GM12864 (cell line): ENCODE results near the gene ALDH2.
"Not testable (repeated sequence)": the region's sequence is repeated elsewhere in the genome, so short reads cannot be mapped to it uniquely, and the experiment has no call there.

Source experiments
- DNase-seq: peaks from one replicate; pipeline ENCODE4 v3.0.0-alpha.2; 2011; ENCODE audit warnings: low read depth
- H3K4me3 ChIP-seq: 2 replicates; pipeline ENCODE4 v1.5.1; 2011; ENCODE audit warnings: mild to moderate bottlenecking, low read depth, low read length, control low read depth
- TF ChIP-seq, protein P1 (sequence below): IDR thresholded peaks from 2 replicates; pipeline ENCODE4 v1.5.1; 2011; ENCODE audit warnings: low read depth, mild to moderate bottlenecking, moderate library complexity, low read length, control low read depth, inconsistent platforms; ENCODE audit errors: missing control alignments

ALDH2 gene

DNA sequence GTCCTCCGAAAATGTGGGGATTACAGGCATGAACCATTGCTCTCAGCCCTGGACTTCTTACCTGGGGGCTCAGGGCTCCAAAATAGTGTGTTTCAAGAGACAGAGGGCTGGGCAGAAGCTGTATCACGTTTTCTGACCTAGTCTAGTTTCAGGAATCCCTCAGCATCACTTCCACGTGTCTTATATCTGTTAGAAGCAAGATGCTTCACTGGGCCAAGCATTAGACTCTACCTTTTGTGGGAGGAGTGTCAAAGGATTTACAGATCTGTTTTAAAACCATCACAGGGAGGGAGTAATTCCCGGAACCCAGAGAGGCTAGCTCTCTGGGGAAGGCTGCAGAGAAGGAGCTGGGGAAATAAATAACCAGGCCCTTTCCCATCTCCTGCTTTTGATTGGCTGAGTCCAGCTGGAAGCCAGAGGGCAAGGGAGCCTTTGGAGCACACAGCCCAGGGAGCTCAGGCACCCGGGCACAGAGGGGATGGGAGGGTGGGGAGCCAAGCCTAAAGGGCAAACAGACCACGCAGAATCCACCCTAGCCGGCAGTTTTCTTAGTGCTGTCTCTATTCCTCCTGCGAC lies 33.3 kb upstream of the ALDH2 start:
- TF ChIP-seq, protein P1, sequence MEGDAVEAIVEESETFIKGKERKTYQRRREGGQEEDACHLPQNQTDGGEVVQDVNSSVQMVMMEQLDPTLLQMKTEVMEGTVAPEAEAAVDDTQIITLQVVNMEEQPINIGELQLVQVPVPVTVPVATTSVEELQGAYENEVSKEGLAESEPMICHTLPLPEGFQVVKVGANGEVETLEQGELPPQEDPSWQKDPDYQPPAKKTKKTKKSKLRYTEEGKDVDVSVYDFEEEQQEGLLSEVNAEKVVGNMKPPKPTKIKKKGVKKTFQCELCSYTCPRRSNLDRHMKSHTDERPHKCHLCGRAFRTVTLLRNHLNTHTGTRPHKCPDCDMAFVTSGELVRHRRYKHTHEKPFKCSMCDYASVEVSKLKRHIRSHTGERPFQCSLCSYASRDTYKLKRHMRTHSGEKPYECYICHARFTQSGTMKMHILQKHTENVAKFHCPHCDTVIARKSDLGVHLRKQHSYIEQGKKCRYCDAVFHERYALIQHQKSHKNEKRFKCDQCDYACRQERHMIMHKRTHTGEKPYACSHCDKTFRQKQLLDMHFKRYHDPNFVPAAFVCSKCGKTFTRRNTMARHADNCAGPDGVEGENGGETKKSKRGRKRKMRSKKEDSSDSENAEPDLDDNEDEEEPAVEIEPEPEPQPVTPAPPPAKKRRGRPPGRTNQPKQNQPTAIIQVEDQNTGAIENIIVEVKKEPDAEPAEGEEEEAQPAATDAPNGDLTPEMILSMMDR, result no peak
- H3K4me3 ChIP-seq, result no peak overlapping the region

DNA sequence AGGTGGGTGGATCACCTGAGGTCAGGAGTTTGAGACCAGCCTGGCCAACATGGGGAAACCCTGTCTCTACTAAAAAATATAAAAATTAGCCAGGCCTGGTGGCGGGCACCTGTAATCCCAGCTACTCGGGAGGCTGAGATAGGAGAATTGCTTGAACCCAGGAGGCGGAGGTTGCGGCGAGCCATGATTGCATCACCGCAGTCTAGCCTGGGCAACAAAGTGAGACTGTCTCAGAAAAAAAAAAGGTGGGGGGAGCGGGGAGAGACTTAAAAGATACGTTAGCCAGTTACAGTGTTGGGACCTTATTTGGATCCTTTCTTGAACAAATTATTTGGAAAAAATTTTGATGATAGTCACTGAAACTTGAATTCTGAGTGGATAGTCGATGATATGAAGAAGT lies 27.2 kb upstream of the ALDH2 start:
- DNase-seq, H3K4me3 ChIP-seq: not testable (repeated sequence)

More for the DNA sequence above, 33.3 kb upstream of the ALDH2 start:
- DNase-seq, result no peak

DNA sequence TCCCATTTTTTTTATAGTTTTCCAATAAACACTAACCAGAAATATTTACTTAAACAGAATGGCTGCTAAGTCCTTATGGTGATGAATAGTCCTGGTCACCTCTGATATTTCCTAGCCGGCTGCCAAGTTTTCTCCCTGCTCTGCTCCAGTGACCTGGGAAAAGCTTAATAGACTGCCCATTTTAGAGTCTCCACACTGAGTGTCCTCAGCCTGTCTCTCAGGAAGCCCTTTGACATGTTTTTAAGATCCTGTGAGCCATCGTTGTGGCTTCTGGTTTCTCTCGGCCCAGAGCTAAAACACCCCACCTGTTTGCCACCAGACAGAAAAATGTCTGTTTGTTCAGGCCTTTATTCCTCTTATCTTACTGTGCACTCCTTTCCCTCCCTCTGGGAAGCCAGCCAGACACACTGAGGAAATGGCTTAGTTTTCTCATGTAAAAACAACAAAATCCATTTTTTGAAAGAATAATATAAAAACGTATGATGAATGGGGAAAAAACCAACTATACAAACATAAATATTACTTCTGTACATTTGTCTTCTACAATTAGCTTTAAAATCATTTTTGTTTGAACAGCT lies 25.4 kb upstream of the ALDH2 start:
- no peak overlapping the region for H3K4me3 ChIP-seq
- no peak for DNase-seq
- TF ChIP-seq, protein P1, result no peak

DNA sequence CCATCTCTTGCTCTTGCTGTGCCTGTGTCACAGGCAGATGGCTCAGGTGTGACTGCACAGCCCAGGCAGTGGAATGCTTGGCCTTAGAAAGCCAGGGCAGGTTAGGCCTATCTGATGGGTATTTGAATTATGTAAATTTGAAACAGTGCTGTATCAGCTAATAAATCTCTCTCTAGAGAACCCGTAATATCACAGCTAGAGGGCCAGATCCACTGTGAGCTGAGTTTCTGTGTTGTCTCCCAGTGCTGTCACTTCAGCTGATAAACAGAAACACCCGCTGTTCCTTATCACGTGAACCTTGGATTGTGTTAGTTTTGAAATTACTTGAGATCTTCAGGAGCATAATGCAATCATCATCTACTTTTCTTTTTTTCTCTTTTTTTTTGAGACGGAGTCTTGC lies 21.5 kb upstream of the ALDH2 start:
- TF ChIP-seq, protein P1, result no peak
- DNase-seq, result no peak
- no peak overlapping the region for H3K4me3 ChIP-seq

DNA sequence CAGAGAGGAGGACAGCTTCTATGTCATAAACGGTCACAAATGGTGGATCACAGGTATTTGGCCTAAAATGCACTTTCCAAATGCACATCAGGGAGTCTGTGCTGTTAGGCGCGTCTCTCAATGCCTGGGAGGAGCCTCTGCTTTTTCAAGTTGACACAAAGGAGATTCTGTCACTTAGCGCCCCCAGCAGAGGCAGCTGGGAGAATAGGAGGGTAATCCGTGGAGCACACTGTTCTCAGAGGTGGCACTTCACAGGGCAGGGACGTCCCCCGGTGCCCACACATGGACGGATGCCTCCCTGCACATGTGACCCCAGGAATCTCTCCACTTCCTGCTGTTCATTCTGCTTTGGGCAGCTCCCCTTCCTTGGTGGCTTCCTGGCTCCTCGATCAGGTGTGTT lies 19.4 kb upstream of the ALDH2 start:
- TF ChIP-seq, protein P1, result no peak
- no peak for DNase-seq
- no peak overlapping the region for H3K4me3 ChIP-seq

DNA sequence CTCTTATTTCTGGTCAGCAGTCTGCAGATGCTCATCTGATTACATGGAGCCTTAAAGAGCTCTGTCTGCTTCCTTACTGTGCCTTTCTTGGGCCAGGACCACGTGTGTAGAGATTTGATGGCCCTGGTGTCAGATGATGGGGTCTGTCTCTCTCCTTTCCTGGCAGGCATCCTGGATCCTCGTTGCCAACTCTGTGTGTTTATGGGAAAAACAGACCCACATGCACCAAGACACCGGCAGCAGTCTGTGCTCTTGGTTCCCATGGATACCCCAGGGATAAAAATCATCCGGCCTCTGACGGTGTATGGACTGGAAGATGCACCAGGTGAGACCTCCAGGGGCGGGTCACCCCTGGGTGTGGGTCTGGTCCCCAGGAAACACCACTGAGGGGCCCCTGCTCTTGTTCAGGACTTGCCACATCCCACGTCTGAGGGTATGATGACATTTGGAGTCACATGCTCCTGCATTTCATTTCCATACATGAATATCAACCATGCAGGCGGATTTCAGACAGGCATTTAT lies 18.5 kb upstream of the ALDH2 start:
- DNase-seq, result no peak
- TF ChIP-seq, protein P1, result no peak
- no peak overlapping the region for H3K4me3 ChIP-seq

DNA sequence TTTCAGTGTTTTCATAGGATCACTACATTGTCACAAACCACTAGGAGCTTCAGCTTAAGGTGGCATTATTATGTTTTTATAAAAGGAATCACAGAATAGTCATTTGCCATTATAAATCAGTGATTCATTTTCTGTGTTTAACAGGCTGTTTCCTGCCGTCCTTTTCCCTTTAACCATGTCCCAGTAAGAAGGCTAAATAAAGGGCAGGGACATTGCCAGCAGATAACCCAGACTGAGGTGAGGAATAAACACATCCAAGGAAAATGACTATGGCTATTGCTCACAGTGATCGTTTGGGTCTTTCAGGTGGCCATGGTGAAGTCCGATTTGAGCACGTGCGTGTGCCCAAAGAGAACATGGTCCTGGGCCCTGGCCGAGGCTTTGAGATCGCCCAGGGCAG lies 17.9 kb upstream of the ALDH2 start:
- TF ChIP-seq, protein P1, result no peak
- DNase-seq, result no peak

More for the DNA sequence above, 17.9 kb upstream of the ALDH2 start:
- no peak overlapping the region for H3K4me3 ChIP-seq
